ENCODE results near the gene THRB. TPM values are rescaled to one million over a fixed set of nuclear protein-coding genes. Genes with fewer than 3 reads are reported as not detected.
A peak's percentile ranks its signal among the peaks of the same experiment; 100 is the strongest.

Gene THRB
- polyA plus RNA-seq, 3 donors: 27.1 to 31.1 (median 28.1) TPM

GRCh38 chr3:24385012-24385615, 109.5 kb downstream of the THRB start:
- DNase-seq (ENCODE audit: low read depth in 3 of 3, low spot score in 2 of 3): no peak

DNA sequence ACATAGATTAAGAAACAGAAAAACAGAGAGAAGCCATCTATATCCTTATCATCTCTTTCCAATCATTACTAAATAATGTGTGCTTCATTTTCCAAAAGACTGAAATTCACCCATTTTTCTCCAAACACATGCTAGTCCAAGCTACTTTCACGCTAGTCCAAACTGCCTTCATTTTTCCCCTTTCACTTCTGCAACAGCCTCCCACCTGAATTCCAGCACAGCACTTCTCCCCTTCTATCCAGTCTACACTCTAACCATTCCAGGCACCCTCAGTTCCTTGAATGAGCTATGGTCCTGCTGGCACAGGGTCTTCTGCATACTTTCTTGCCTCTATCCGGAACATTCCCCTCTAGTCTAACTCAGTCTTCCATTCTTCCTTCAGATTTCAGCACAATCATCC, 112.0 kb downstream of the THRB start:
- no peak for DNase-seq (ENCODE audit: low read depth in 3 of 3, low spot score in 2 of 3)

GRCh38 chr3:24379936-24380335, 114.7 kb downstream of the THRB start:
- DNase-seq (ENCODE audit: low read depth in 3 of 3, low spot score in 2 of 3): no peak

DNA sequence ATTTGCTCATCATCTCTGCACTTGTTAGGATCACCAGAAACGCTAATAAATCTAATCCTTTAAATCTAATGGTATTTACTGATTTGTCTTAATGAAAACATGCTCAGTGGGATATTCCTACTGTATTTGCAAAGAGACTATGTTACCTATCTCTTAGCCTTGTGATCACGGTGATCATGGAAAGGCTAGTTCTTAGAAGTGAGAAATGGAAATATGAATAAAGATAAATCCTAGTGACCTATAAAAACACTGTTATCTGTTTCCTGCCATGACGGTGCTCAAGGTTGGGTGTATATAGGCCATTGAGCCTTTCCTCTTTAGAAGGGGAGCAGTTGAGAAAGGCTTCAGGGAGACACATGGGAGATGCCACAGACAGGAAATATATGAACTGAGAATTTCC, 116.3 kb downstream of the THRB start:
- DNase-seq (ENCODE audit: low read depth in 3 of 3, low spot score in 2 of 3): no peak

DNA sequence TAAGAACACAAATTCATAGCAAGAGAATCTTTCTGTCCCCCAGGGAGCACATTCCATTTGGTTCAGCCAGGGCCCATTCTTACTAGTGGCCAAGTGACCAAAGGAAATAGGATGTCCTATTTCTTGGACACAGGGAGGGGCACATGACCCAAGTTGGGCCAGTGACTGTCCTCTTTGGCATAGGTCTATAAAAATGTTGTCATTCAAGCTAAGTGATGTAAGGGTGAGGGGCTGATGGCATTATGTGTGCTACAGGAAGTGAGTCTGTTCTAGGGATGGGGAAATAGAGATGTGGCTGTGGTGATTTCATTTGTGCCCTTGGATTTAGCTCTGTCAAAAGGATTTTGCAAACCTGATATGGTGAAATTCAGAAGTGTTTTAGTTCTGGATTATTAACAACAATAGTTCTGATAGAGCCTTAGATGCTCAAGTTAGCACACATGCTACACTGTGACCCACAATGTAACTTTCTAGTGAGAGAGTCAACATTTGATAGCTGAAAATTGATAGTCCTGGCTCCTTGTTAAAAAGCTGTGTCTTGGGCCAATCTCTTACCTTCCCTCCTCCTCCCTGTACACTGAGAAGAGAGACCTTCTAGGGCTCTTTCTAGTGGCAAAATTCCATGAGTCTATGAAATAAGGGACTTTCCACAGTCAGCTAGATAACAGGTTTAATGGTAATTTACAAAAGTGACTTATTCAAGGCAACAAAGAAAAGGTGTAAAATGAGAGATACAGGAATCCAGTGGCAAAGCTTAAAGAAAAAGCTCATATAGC, 117.2 kb downstream of the THRB start:
- DNase-seq (ENCODE audit: low read depth in 3 of 3, low spot score in 2 of 3): no peak

GRCh38 chr3:24375947-24376384, 118.7 kb downstream of the THRB start:
- DNase-seq (ENCODE audit: low read depth in 3 of 3, low spot score in 2 of 3): no peak

DNA sequence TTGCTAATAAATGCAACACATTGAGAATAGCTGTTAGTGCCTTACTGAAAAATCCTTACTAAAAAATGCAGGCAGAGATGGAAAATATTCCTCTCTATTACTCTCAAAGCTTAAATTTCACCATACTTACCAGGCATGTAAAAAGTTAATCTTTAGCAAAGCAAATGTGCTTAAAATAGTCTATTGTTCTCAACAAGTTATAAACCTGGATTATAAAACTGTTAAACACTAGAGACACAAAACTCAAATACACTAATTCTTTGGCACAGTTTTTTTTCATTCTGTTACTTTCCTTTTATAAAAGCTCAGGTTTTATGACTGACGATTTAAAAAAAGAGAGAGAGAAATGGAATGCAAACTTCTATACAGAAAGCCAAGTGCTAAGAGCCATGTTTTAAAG, 119.8 kb downstream of the THRB start:
- no peak for DNase-seq (ENCODE audit: low read depth in 3 of 3, low spot score in 2 of 3)

DNA sequence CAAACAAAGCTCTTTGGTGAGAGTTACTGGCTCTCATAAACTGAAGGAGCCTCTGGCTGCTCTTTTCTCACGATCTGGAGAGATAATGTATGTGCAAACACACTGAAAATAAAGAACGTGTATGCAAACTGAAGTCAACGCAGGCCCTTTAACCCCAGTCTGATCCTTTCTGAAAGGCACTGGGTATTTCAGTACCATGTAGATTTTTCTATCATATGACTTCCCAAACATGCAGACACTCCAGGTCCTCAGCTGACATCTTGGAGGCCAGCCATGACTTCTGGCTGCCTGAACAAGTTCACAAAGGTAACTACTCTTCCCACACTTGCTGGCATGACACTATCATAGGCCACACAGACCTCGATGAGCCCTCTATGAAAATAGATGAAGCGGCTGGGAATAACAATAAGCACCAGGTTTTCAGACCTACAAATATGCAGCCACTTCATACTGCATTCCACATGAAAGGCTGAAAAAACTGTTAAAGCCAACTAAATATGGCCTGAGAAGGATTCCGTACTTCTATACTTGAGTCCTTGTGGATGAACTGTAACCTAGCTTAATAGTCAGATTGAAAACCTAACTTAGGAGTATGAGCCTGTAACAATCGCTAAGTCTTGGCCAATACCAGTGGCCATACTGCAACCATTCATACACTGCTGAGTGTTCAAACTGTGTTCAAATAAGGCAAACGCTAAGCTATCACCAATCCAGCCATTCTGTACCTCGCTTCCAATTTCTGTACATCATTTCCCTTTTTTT, 121.3 kb downstream of the THRB start:
- DNase-seq (ENCODE audit: low read depth in 3 of 3, low spot score in 2 of 3): no peak

- no peak for DNase-seq (ENCODE audit: low read depth in 3 of 3, low spot score in 2 of 3)
Measured at GRCh38 chr3:24372559-24373197, 122.0 kb downstream of the THRB start.

GRCh38 chr3:24370352-24371090, 124.1 kb downstream of the THRB start:
- DNase-seq (ENCODE audit: low read depth in 3 of 3, low spot score in 2 of 3): no peak

DNA sequence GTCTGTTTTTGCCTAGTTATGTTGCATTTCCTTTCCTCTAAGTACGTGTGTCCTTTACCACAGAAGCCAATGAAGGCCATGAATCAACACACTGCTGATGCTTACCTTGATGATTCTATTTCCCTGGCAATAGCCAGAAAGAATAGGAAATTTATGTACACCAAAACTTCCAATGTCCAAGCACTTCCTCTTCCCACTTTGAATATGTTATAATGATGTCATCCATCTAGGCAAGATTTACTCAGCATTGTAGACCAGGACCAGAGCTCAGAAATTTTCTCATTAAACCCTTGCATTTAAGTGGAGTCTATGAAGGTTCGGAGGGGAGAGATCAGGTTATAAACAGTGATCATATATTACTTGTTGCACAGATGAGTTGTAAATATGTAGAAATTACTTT, 126.0 kb downstream of the THRB start:
- no peak for DNase-seq (ENCODE audit: low read depth in 3 of 3, low spot score in 2 of 3)

- no peak for DNase-seq (ENCODE audit: low read depth in 3 of 3, low spot score in 2 of 3)
Measured at GRCh38 chr3:24367664-24368264, 126.9 kb downstream of the THRB start.

DNA sequence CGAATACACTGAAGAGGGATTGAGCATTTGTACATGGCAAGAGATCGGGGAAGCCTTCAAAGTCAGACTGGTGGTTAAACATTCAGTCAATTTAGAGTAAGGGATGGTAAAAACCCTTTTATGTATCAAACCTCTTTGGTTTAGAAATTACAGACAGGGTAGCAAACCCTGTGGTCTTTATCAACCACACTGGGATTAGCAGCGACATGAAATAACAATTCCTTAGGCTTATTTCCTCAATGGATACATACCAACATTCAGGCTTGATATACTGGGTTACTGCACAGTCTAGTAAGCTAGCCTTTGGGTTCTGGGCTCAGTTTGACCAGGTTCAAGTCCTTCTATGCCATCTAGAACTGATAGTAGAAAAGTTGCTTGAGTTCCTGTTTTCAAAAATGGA, 127.4 kb downstream of the THRB start:
- DNase-seq (ENCODE audit: low read depth in 3 of 3, low spot score in 2 of 3): no peak

DNA sequence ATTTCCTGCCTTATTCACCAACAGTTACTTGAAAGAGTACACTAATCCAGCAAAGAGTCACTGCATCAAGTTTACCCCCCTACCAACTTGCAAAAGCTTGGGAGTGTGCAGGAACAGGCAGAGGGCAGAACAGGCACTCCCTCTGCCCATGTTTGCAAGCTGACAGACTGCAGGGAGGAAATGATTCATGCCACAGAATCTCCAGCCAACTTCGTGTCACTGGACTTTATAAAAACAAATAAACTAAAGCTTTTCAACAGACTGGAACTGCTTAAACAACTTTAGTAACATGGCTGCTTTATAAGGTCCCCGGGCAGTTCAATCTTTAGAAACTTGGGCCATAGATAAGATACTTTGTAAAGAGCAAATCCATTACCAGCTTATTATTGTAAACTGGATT, 129.5 kb downstream of the THRB start:
- DNase-seq (ENCODE audit: low read depth in 3 of 3, low spot score in 2 of 3): peak in 2 of 3 donors; percentile 27 to 45

GRCh38 chr3:24364359-24364758, 130.3 kb downstream of the THRB start:
- no peak for DNase-seq (ENCODE audit: low read depth in 3 of 3, low spot score in 2 of 3)

DNA sequence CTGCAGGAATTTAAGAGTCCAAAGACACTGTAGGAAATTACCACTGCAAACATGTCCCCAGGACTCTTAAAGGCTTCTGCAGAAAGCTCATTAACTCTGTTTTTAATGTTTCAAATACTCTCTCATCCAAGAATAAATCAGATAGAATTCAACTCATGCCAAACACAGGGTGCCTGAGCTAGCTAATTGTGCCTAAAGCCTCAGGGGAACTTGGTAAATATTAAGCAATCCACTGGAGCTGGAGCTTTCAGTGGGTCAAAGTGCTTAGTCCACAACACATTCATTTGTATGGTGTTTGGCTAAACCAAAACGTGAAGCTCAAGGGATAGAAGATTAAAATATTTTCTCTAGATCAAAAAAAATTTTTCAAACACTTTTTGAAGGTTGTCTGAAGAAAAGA, 131.4 kb downstream of the THRB start:
- DNase-seq (ENCODE audit: low read depth in 3 of 3, low spot score in 2 of 3): no peak

- DNase-seq (ENCODE audit: low read depth in 3 of 3, low spot score in 2 of 3): no peak
Measured at GRCh38 chr3:24361623-24362022, 133.0 kb downstream of the THRB start.

DNA sequence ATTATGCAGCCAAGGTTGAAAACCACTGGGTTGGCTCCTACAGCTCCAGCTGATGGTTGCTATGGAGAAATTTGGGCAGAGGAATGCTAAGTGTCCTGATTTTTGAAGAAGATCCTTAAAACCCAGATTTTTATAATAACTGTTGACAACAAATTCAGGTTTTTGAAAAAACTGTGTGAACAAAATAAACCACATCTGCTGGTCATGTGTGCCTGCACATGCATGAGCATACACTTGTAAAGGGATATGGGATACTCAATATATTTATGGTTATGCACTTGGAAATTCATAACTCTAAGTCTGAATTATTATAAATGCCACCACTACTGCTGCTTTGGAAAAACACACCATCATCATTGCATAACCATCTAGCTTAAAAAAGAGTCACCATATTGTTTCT, 133.7 kb downstream of the THRB start:
- DNase-seq (ENCODE audit: low read depth in 3 of 3, low spot score in 2 of 3): no peak

- DNase-seq (ENCODE audit: low read depth in 3 of 3, low spot score in 2 of 3): no peak
Measured at GRCh38 chr3:24359645-24360462, 134.8 kb downstream of the THRB start.
